NT2/D1 (cell line): Measurements from ENCODE around the gene TIPARP.

Source experiments
- SUZ12 ChIP-seq: IDR thresholded peaks from 2 replicates; pipeline ENCODE4 v1.6.1; 2011; ENCODE audit not compliant: insufficient read length, insufficient read depth; ENCODE audit errors: extremely low read depth
- YY1 ChIP-seq: IDR thresholded peaks from 2 replicates; pipeline ENCODE4 v1.6.1; 2011; ENCODE audit not compliant: insufficient read length, insufficient read depth
- ZNF274 ChIP-seq: IDR thresholded peaks from 2 replicates; pipeline ENCODE4 v1.6.1; 2011; ENCODE audit warnings: mild to moderate bottlenecking, low read depth, low read length

DNA sequence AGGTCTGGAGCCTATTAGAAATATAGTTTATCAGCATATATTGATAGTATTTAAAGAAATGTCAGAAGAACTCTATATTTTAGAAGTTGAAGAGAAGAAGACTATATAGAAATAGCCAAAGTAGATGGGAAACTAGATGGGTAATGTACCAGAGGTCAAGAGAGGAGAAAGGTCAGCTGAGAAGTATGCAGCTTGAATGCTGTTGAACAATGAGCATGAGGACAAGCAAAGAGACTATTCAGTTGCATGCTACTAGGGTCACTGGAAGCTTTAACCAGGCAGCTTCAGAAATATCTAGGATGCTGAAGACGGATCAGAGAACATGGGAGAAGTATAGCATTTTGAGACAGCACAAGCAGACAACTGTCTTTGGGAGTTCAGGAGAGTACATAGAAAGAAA is 19.6 kb upstream of the TIPARP start:
- TF ChIP-seq SUZ12 (no peak), ZNF274 (no peak), YY1 (no peak)
